K562 (cell line): ENCODE measurements around the gene RELA. TPM values are rescaled to one million over a fixed set of nuclear protein-coding genes. Genes with fewer than 3 reads are reported as not detected.

ENCODE experiments used
- EP300 ChIP-seq: IDR thresholded peaks from 2 replicates; pipeline ENCODE4 v1.6.1; 2012; ENCODE audit warnings: low read length, improper control_type of control experiment
- ZNF263 ChIP-seq: sonication (generic); formaldehyde crosslinking; IDR thresholded peaks from 2 replicates; pipeline ENCODE4 v1.8.0; 2022; ENCODE audit warnings: mild to moderate bottlenecking, missing genetic modification reagents, borderline replicate concordance
- polyA plus RNA-seq, 8 experiments: library from polyadenylated mRNA; depleted of rRNA in 4 of 8; stranded (reverse) in 5 of 8; unstranded in 3 of 8; fragments of >200 nt; fragmentation: Nextera tagmentation in 2 of 8; fragmentation: Illumina TruSeq in 1 of 8; extraction: Ambion mirVana in 2 of 8; extraction: Trizol in 1 of 8; gene quantifications; 2 replicates each; pipeline versions ENCODE4 v1.2.1 to v1.2.3, GENCODE V29; 2011 to 2014; ENCODE audit warnings: inconsistent platforms in 1 of 8, missing spikeins in 1 of 8
- total RNA-seq, 7 experiments: library from RNA; depleted of rRNA in 6 of 7; stranded (reverse); fragments of >200 nt in 6 of 7; fragmentation: Illumina TruSeq in 2 of 7; extraction: Trizol in 2 of 7; gene quantifications; 2 replicates each; pipeline versions ENCODE4 v1.2.1 to v1.2.3, GENCODE V29; 2011 to 2021; ENCODE audit warnings: low replicate concordance in 1 of 7
- TF ChIP-seq, protein P1 (sequence below): sonication (generic); formaldehyde crosslinking; IDR thresholded peaks from 2 replicates; pipeline ENCODE4 v1.8.0; 2023; ENCODE audit warnings: missing genetic modification reagents, mild to moderate bottlenecking, borderline replicate concordance
- TF ChIP-seq, protein P2 (sequence below): IDR thresholded peaks from 2 replicates; pipeline ENCODE4 v1.6.1; 2012; ENCODE audit warnings: low read depth, low read length, improper control_type of control experiment, borderline replicate concordance

RELA gene
- total and polyA plus RNA-seq, 9 of the 15 experiments (the other 6 are each of a cell fraction or from before 2014, with no cell fraction given), result 6.0 to 67.4 (median 20.6) TPM

DNA sequence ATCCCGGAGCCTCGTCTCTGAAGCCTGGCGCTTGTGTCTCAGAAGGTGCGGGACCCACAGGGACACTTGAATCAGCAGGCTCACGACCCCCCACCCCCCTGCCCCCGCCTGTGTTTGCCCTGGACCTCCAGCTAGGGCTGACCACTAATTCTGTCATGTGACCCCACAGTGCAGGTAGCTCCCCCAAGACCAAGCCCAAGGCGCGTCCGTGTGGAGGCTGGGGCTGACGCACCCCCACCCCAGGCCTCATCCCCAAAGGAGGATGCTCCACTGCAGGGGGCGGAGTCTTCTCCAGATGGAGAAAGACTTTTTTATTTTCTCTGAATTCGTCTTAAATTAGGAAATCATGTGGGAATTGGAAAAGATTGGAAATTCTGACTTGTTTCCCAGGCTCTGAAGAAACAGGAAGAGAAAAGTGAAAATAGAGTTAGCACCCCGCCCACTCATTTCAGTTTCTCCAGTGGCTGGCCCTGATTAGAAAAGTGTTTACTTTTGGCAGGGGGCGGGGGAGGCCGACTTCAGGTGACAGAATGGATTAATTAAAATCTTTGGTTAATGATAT, 1.0 kb upstream of the RELA start (continued):
- TF ChIP-seq, protein P1, sequence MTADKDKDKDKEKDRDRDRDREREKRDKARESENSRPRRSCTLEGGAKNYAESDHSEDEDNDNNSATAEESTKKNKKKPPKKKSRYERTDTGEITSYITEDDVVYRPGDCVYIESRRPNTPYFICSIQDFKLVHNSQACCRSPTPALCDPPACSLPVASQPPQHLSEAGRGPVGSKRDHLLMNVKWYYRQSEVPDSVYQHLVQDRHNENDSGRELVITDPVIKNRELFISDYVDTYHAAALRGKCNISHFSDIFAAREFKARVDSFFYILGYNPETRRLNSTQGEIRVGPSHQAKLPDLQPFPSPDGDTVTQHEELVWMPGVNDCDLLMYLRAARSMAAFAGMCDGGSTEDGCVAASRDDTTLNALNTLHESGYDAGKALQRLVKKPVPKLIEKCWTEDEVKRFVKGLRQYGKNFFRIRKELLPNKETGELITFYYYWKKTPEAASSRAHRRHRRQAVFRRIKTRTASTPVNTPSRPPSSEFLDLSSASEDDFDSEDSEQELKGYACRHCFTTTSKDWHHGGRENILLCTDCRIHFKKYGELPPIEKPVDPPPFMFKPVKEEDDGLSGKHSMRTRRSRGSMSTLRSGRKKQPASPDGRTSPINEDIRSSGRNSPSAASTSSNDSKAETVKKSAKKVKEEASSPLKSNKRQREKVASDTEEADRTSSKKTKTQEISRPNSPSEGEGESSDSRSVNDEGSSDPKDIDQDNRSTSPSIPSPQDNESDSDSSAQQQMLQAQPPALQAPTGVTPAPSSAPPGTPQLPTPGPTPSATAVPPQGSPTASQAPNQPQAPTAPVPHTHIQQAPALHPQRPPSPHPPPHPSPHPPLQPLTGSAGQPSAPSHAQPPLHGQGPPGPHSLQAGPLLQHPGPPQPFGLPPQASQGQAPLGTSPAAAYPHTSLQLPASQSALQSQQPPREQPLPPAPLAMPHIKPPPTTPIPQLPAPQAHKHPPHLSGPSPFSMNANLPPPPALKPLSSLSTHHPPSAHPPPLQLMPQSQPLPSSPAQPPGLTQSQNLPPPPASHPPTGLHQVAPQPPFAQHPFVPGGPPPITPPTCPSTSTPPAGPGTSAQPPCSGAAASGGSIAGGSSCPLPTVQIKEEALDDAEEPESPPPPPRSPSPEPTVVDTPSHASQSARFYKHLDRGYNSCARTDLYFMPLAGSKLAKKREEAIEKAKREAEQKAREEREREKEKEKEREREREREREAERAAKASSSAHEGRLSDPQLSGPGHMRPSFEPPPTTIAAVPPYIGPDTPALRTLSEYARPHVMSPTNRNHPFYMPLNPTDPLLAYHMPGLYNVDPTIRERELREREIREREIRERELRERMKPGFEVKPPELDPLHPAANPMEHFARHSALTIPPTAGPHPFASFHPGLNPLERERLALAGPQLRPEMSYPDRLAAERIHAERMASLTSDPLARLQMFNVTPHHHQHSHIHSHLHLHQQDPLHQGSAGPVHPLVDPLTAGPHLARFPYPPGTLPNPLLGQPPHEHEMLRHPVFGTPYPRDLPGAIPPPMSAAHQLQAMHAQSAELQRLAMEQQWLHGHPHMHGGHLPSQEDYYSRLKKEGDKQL, result 0 out of 2 replicates have a peak, but pooled peaks have one; percentile 9
- TF ChIP-seq ZNF263 (CRISPR knock-in tag), result 0 out of 2 replicates have a peak, but pooled peaks have one; percentile 8
- TF ChIP-seq, protein P2, sequence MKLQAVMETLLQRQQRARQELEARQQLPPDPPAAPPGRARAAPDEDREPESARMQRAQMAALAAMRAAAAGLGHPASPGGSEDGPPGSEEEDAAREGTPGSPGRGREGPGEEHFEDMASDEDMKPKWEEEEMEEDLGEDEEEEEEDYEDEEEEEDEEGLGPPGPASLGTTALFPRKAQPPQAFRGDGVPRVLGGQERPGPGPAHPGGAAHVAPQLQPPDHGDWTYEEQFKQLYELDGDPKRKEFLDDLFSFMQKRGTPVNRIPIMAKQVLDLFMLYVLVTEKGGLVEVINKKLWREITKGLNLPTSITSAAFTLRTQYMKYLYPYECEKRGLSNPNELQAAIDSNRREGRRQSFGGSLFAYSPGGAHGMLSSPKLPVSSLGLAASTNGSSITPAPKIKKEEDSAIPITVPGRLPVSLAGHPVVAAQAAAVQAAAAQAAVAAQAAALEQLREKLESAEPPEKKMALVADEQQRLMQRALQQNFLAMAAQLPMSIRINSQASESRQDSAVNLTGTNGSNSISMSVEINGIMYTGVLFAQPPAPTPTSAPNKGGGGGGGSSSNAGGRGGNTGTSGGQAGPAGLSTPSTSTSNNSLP, result peak; percentile 61; the same call in 1 of the 2 replicates
- peak; percentile 34; the same call in 1 of the 2 replicates for TF ChIP-seq EP300
- TF ChIP-seq, all 486 proteins: peak for 27
